K562 (cell line): ENCODE data around the gene STARD8.

Experiments used
- ATF7 ChIP-seq: fragments of 450-650 bp; IDR thresholded peaks from 2 replicates; pipeline ENCODE4 v1.7.1; 2014; ENCODE audit warnings: mild to moderate bottlenecking, moderate library complexity
- EP300 ChIP-seq: IDR thresholded peaks from 2 replicates; pipeline ENCODE4 v1.6.1; 2012; ENCODE audit warnings: low read length, improper control_type of control experiment
- FOXP4 ChIP-seq: sonication (generic); formaldehyde crosslinking; IDR thresholded peaks from 2 replicates; pipeline ENCODE4 v1.8.0; 2022; ENCODE audit warnings: mild to moderate bottlenecking, missing genetic modification reagents, borderline replicate concordance
- MTA3 ChIP-seq: fragments of 450-650 bp; formaldehyde crosslinking; IDR thresholded peaks from 2 replicates; pipeline ENCODE4 v1.6.1; 2017; ENCODE audit warnings: mild to moderate bottlenecking, borderline replicate concordance
- TAF1 ChIP-seq: IDR thresholded peaks from 2 replicates; pipeline ENCODE4 v1.6.1; 2011; ENCODE audit warnings: mild to moderate bottlenecking, low read length, moderate library complexity; ENCODE audit not compliant: insufficient read depth, control insufficient read depth, severe bottlenecking; ENCODE audit errors: extremely low read depth
- ZKSCAN1 ChIP-seq: fragments of 150-350 bp; IDR thresholded peaks from 2 replicates; pipeline ENCODE4 v1.6.1; 2016; ENCODE audit warnings: low read depth, low read length
- ZNF124 ChIP-seq: sonication (generic); formaldehyde crosslinking; IDR thresholded peaks from 2 replicates; pipeline ENCODE4 v1.8.1; 2022; ENCODE audit warnings: missing genetic modification reagents
- ZNF143 ChIP-seq: sonication (generic); formaldehyde crosslinking; IDR thresholded peaks from 2 replicates; pipeline ENCODE4 v1.9.0; 2022; ENCODE audit warnings: mild to moderate bottlenecking, missing genetic modification reagents
- ZNF274 ChIP-seq: IDR thresholded peaks from 2 replicates; pipeline ENCODE4 v1.6.1; 2011; ENCODE audit warnings: low read depth, mild to moderate bottlenecking, low read length, moderate library complexity, borderline replicate concordance
- ZNF655 ChIP-seq: fragments of 250-450 bp; sonication (Bioruptor Pico); IDR thresholded peaks from 2 replicates; pipeline ENCODE4 v1.5.0; 2021
- TF ChIP-seq, protein P1 (sequence below): IDR thresholded peaks from 2 replicates; pipeline ENCODE4 v1.6.1; 2011; ENCODE audit not compliant: insufficient read length; ENCODE audit errors: extremely low read depth
- TF ChIP-seq, protein P2 (sequence below): fragments of 450-650 bp; formaldehyde crosslinking; IDR thresholded peaks from 2 replicates; pipeline ENCODE4 v1.4.0; 2020; ENCODE audit warnings: mild to moderate bottlenecking, moderate library complexity
- TF ChIP-seq, protein P3 (sequence below), 3 experiments: IDR thresholded peaks in 2 of 3; conservative IDR thresholded peaks in 1 of 3; 2 replicates each; pipeline ENCODE4 v1.5.1; 2011 to 2012; ENCODE audit warnings: low read length in 3 of 3, mild to moderate bottlenecking in 3 of 3, control low read depth in 2 of 3, improper control_type of control experiment in 1 of 3, inconsistent platforms in 1 of 3, low read depth in 1 of 3, mixed read lengths in 1 of 3, moderate library complexity in 1 of 3; ENCODE audit not compliant: insufficient read depth in 2 of 3
- TF ChIP-seq, protein P4 (sequence below): sonication (generic); formaldehyde crosslinking; IDR thresholded peaks from 2 replicates; pipeline ENCODE4 v1.8.1; 2023; ENCODE audit warnings: mild to moderate bottlenecking, missing genetic modification reagents

DNA sequence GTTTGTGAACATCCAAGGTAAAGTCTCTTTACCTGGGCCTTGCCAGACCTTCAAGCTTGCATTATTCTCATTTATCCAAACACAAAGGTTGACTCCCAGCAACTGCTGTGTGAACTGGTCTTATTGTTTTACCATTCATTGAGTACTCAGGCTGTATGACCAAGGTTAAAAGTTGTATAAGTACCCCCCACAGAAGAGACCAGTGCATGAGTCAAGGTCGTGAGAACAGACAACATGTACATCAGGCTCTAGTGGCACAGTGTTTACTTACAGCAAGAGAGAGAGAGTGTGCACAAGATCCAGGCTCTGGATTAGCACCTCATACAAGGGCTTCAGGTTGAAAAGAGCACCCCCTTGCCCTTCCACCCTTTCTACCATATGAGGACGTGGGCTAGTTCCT is 103.9 kb downstream of the STARD8 start:
- no peak for TF ChIP-seq ZKSCAN1
- TF ChIP-seq, protein P1, sequence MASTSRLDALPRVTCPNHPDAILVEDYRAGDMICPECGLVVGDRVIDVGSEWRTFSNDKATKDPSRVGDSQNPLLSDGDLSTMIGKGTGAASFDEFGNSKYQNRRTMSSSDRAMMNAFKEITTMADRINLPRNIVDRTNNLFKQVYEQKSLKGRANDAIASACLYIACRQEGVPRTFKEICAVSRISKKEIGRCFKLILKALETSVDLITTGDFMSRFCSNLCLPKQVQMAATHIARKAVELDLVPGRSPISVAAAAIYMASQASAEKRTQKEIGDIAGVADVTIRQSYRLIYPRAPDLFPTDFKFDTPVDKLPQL, result no peak
- no peak for TF ChIP-seq ATF7
- no peak for TF ChIP-seq ZNF655
- TF ChIP-seq FOXP4 (CRISPR knock-in tag), result no peak
- TF ChIP-seq, protein P2, sequence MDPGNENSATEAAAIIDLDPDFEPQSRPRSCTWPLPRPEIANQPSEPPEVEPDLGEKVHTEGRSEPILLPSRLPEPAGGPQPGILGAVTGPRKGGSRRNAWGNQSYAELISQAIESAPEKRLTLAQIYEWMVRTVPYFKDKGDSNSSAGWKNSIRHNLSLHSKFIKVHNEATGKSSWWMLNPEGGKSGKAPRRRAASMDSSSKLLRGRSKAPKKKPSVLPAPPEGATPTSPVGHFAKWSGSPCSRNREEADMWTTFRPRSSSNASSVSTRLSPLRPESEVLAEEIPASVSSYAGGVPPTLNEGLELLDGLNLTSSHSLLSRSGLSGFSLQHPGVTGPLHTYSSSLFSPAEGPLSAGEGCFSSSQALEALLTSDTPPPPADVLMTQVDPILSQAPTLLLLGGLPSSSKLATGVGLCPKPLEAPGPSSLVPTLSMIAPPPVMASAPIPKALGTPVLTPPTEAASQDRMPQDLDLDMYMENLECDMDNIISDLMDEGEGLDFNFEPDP (CRISPR knock-in tag), result no peak
- TF ChIP-seq, protein P3, sequence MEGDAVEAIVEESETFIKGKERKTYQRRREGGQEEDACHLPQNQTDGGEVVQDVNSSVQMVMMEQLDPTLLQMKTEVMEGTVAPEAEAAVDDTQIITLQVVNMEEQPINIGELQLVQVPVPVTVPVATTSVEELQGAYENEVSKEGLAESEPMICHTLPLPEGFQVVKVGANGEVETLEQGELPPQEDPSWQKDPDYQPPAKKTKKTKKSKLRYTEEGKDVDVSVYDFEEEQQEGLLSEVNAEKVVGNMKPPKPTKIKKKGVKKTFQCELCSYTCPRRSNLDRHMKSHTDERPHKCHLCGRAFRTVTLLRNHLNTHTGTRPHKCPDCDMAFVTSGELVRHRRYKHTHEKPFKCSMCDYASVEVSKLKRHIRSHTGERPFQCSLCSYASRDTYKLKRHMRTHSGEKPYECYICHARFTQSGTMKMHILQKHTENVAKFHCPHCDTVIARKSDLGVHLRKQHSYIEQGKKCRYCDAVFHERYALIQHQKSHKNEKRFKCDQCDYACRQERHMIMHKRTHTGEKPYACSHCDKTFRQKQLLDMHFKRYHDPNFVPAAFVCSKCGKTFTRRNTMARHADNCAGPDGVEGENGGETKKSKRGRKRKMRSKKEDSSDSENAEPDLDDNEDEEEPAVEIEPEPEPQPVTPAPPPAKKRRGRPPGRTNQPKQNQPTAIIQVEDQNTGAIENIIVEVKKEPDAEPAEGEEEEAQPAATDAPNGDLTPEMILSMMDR (IDR thresholded peaks at IDR 0.05 in 2 of 3, conservative IDR thresholded peaks at IDR 0.05 in 1 of 3; ENCODE audit: insufficient read depth in 2 of 3, low read depth in 1 of 3, low read length in 3 of 3), result no peak
- TF ChIP-seq, protein P4, sequence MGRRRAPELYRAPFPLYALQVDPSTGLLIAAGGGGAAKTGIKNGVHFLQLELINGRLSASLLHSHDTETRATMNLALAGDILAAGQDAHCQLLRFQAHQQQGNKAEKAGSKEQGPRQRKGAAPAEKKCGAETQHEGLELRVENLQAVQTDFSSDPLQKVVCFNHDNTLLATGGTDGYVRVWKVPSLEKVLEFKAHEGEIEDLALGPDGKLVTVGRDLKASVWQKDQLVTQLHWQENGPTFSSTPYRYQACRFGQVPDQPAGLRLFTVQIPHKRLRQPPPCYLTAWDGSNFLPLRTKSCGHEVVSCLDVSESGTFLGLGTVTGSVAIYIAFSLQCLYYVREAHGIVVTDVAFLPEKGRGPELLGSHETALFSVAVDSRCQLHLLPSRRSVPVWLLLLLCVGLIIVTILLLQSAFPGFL (CRISPR knock-in tag), result no peak
- TF ChIP-seq TAF1, result no peak
- TF ChIP-seq MTA3, result no peak
- no peak for TF ChIP-seq ZNF124 (CRISPR knock-in tag)
- TF ChIP-seq ZNF143 (CRISPR knock-in tag), result no peak
- TF ChIP-seq EP300, result no peak
- no peak for TF ChIP-seq ZNF274
